ENCODE results near the gene PTGIS.

The PTGIS gene

GRCh38 chr20:49595811-49596561 is 28.0 kb upstream of the PTGIS start:
- DNase-seq (ENCODE audit: low spot score) = no peak

GRCh38 chr20:49595346-49595745 is 27.4 kb upstream of the PTGIS start:
- no peak for DNase-seq (ENCODE audit: low spot score)

DNA sequence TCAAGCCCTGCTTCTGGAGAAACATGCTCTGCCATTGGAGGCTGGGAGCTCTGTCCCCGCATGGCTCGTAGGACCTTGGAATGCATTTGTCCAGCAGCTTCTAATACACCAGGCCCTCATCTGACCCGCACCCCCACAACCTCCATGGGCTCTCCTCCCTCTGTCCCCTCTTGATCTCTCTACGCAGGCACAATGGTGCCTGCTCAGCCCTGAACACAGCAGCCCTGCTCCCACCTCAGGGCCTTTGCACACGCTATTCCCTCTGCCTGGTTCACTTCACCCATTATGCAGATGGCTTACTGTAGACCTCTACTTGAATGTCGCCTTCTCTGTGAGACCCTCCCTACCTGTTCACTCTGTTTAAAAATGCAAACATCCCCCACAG is 27.0 kb upstream of the PTGIS start:
- no peak for DNase-seq (ENCODE audit: low spot score)

GRCh38 chr20:49594143-49594930 is 26.4 kb upstream of the PTGIS start:
- no peak for DNase-seq (ENCODE audit: low spot score)

GRCh38 chr20:49593466-49594142 is 25.7 kb upstream of the PTGIS start:
- DNase-seq (ENCODE audit: low spot score) = no peak

GRCh38 chr20:49592120-49592519 is 24.2 kb upstream of the PTGIS start:
- DNase-seq (ENCODE audit: low spot score) = no peak

DNA sequence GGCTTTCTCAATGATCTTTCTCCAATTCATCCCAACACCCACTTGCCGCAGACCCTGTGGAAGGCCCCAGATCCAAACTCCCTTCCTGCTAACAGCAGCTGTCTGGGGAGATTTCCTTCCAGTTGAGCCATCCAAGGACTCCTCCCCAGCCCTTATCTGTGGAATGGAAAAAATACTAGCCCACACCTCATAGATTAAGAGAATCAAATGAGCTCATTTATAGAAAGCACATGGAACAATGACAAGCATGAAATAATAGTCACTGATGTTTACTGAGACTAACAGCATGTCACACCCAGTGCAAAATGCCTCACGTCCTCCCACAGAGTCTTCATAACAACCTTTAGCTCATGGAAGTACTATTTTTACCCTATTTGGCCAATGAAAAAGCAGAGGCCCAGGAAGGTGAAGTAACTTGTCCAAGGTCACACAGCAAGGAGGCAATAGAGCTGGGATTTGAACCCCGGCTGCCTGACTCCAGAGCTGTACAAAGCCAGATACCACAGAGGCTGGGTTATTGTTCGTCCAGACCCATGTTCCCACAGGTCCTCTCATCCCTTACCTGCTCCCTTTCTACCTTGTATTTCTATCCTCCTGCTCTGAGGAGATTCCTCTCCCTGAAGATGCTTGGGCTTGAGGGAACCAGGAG is 23.4 kb upstream of the PTGIS start:
- no peak for DNase-seq (ENCODE audit: low spot score)

GRCh38 chr20:49590163-49591017 is 22.5 kb upstream of the PTGIS start:
- no peak for DNase-seq (ENCODE audit: low spot score)

DNA sequence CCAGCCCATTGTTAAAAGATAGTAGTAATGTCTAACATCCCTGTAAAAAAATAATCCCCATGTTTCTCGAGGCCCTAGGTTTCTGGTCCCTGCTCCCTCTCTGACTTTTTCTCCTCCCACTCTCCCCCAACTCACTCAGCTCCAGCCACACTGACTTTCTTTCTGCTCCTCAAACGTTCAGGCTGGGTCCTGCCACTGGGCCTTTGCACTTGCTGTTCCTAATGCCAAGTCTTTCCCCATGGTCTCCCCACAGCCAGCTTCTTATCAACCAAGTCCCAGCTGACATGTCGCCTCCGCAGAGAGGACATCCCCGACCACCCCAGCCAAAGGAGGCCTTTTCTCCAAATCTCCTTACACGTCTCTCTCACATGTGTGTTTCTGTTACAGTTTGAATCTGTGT is 21.8 kb upstream of the PTGIS start:
- DNase-seq (ENCODE audit: low spot score) = no peak

DNA sequence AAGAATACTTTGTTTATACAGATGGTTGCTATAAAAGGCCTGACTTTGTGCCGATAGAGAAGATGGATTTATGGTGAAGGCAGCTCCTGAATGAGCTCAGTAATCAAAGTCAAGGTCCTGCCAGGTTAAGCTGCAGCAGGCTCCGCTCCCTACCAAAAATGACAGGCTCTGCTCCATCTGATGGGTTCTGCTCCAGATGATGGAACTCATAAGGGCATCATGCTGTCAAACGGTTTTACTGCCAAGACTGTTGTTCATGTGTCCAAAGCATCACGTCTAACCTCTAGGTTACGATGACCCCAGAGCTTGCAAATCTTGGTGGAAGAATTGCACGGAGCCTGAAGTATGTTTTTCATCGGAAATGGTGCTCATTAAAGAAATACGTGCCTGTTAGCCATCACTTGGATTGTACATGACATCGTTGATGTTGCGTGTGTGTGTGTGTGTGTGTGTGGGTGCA is 19.2 kb upstream of the PTGIS start:
- peak; percentile 78 for DNase-seq (ENCODE audit: low spot score)

- DNase-seq (ENCODE audit: low spot score) = no peak
These were observed 17.8 kb upstream of the PTGIS start for GRCh38 chr20:49585585-49586245.

DNA sequence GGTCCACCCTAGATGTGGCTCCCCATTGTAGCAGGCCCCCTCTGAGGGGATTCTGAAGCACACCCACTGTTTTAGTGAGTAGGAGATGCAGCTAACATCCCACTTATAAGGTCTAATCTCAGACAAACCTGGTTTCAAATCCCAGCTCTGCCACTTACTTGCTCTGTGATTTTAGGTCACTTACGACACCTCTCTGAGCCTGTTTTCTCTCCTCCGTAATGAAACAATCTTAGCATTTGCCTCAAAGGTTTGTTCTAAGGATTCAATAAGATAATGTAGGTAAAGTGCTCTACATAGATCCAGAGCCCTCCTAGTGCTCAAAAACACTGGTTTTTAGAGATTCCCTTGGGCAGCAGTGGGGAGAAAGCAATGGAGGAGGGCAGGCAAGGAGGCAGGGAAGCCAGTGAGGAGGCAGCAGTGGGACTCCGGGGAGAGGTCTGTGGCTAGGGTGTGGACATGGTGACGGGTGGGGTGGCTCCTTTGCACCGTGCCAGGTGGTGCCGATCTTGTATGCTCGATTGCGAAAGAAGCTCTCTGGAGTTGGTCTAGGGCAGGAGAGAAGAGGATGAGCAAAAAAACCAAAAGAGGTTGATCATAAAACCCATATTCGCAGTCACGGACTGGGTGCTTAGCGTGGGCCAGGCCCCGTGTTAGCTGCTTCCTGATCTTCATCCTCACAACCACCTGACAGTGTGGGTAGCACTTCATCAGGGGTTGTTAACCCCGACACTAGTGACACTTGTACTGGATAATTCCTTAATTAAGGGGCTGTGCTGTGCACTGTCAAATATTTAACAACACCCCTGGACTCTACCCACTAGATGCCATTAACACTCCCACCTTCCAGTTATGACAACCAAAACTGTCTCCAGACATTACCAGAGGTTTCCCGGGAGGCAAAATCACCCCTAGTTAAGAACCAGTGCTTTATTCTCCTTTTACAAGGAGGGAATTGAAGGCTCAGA is 16.8 kb upstream of the PTGIS start:
- DNase-seq (ENCODE audit: low spot score) = no peak

DNA sequence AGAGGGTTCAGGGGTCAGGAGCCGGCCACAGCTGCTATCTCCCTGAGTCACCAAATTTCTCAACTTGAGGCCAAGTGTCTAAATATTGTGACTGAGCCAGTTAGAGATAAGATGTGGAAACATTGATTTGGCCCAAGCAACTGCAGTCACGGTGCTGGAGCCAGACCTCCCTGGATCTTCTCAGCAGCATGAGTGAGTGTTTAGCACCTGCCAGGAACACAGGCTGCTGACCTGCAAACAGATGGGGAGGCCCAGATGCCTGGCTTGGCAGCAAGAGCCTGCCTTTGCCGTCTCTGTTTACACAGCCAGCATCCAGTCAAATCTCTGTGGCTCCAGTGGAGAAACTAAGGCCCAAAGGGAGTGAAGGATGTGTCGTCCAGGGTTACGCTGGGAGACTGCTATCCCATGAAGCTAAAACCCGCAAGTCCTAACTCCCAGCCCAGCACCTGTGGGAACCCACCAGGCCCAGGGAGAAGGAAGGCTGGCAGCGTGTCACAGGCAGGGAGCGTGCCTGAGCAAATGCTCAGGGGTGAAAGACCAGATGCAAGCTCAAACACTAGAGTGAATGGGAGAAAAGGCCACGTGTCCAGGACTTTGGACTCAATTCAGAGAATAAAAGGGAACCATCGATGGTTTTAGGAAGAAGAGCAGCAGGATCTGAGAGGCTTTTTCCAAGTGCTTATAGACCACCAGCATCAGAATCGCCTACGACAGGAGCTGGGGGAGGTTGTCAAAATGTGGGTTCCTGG is 15.9 kb upstream of the PTGIS start:
- DNase-seq (ENCODE audit: low spot score) = peak; percentile 80

- DNase-seq (ENCODE audit: low spot score) = no peak
These were observed 15.4 kb upstream of the PTGIS start for GRCh38 chr20:49583343-49583668.

- DNase-seq (ENCODE audit: low spot score) = no peak
These were observed 14.7 kb upstream of the PTGIS start for GRCh38 chr20:49582413-49583334.

- DNase-seq (ENCODE audit: low spot score) = no peak
These were observed 13.5 kb upstream of the PTGIS start for GRCh38 chr20:49581482-49581881.

GRCh38 chr20:49580813-49581174 is 12.9 kb upstream of the PTGIS start:
- DNase-seq (ENCODE audit: low spot score) = no peak

All from hepatic stellate cell (primary cell).